ENCODE results near the gene WWTR1.

DNA sequence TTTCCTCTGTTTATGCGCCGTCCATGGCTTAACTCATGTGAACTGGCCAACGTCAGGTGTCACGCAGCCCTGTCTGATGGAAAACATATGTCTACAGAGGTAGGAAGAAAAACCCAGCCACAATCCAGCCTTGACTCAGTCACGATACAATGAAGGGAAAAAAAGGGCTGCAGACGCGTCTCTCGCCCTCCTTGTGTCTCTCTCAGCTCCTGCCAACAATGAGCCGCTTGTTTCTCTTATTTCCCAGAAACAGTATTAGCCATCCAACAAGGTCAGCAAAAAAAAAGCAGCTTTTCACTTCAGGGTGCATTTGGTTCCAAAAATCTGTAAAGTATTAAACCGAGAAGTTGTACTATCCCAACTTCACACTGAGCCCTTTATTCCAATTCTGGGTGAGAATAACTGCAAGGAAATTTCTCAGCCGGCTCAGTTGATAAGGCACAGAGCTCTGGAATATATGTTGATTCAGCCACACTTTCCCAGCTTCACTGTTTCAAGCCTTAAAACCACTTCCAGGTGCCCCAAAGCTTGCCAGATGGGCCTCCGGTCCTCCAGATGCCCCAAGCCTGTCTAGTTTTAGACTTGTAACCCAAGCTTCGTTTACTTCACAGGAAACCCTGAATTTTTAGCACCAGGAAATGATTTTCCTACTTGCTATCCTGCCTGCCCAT lies 103.9 kb downstream of the WWTR1 start:
- TF ChIP-seq, protein P1, sequence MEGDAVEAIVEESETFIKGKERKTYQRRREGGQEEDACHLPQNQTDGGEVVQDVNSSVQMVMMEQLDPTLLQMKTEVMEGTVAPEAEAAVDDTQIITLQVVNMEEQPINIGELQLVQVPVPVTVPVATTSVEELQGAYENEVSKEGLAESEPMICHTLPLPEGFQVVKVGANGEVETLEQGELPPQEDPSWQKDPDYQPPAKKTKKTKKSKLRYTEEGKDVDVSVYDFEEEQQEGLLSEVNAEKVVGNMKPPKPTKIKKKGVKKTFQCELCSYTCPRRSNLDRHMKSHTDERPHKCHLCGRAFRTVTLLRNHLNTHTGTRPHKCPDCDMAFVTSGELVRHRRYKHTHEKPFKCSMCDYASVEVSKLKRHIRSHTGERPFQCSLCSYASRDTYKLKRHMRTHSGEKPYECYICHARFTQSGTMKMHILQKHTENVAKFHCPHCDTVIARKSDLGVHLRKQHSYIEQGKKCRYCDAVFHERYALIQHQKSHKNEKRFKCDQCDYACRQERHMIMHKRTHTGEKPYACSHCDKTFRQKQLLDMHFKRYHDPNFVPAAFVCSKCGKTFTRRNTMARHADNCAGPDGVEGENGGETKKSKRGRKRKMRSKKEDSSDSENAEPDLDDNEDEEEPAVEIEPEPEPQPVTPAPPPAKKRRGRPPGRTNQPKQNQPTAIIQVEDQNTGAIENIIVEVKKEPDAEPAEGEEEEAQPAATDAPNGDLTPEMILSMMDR (IDR thresholded peaks at IDR 0.05): no peak
- no peak for TF ChIP-seq POLR2A (IDR thresholded peaks at IDR 0.05)

All from right lobe of liver (tissue), 4 donors.